GM20431 (cell line): ENCODE measurements around the gene B3GALT6.

Source experiments
- in situ Hi-C: fragments of 300-500 bp; cut with MseI, MboI; formaldehyde crosslinking; loops from one replicate; pipeline ENCODE4 v1.15.0; 2020; ENCODE audit warnings: low sequenced_read_pairs; ENCODE audit not compliant: unreplicated experiment

B3GALT6 gene

DNA sequence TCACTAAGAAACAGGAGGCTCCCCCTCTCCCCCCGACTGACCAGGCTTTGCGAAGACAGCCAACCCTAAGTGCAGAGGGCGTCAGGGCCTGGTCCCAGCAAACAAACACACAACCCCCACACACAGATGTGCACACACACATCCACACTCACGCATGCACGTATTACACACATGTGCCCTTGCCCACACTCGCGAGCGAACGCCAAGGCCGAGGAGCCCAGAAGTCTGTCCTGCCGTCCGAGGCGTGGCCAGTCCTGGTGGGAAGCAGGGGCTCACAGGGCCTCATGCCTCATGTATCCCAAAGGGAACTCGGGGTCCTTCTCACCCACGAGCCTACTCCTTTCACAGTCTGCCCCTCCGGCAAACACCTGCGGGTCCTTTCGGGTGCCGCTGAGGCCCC, 2.3 kb upstream of the B3GALT6 start:
- in situ Hi-C loops = no loop called here

DNA sequence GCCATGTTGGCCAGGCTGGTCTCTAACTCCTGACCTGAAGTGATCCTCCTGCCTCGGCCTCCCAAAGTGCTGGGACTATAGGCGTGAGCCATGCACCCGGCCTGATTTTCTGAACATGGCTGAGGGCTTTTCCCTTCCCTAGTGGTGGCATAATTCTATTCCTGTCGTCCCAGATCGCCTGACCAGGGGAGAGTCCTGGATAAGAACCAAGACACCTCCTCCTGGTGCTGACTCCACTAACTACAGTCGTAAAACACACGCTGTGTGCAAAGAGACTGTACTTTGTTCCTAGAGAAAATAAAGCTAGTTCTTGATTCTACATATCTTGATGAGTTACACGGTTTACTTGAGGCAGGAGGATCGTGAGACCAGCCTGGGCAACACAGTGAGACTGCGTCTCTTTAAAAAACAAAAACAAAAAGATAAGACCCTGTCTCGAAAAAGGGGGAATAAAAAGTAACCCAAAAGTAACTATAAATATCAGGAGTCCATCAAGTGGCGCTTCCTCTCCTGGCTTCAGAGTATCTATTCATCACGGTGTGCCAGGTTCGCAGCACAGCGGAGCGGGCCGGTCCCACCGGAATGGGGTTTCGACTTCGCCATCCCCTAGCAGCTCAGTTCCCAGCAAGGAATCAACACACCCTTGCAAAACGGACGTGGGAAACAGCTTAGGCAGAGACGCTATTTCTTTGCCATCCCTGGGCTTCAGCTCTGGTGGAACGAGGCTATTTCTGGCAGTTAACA, 1.2 kb upstream of the B3GALT6 start:
- in situ Hi-C loops = no loop called here

DNA sequence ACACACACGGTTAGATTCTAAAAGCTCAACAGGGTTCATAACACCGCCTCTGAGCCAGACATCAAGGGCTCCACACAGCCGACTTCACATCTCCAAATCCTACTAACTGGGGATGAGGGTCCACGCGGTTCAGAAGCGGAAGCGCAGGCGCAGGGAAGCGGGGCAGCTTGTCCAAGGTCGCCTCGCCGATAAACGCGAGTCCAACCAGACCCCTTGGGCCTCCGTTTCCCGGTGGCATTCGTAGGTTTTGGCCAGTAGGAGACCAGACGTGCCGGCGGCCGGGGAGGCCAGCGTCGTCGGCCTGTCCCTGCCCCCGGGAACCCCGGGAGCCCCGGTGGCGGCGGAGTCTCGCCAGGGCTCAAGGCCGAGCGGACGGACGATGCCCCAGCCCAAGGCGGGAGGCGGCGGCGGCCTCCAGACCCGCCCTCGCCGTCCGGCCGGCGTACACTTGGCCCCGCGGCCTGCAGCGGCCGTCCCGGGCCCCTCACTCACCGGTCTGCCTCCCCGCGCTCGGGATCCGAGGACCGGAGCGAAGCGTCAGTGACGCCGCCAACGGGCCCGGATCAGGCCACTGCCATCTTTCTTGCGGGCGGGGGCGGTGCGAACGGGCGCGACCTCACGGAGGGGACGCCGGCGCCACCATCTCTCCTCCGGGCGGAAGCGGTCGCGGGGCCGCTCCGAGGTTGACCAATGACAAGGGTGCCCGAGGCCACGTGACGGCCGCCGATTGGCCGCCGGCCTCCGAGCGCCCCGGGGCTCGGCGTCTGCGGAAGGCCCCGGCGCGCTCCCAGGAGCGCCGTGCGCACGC, 433 bp upstream of the B3GALT6 start, which contains the start of gene SDF4:
Gene SDF4, minus strand, starts transcription at position 602 of the 808 bp plus-strand sequence. CDS start 3,229 bp downstream, outside the sequence.
- in situ Hi-C loops = no loop called here

DNA sequence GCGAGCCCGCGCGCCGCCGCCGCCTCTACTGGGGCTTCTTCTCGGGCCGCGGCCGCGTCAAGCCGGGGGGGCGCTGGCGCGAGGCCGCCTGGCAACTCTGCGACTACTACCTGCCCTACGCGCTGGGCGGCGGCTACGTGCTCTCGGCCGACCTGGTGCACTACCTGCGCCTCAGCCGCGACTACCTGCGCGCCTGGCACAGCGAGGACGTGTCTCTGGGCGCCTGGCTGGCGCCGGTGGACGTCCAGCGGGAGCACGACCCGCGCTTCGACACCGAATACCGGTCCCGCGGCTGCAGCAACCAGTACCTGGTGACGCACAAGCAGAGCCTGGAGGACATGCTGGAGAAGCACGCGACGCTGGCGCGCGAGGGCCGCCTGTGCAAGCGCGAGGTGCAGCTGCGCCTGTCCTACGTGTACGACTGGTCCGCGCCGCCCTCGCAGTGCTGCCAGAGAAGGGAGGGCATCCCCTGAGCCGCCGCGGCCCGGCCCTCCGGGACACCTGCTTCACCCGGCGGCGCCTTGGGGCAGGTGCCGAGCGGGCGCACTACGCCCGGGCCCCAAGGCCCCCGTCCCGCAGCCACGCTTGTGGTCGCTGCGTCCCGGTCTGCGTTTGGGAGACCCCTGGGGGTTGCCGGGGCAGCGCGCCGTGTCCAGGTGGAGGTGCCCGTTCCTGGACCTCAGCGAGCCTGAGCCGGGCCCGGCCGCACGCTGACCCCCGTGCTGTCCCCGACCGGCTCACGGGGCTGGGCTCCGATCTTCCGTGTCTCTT, 944 bp downstream of the B3GALT6 start:
- in situ Hi-C loops = no loop called here

DNA sequence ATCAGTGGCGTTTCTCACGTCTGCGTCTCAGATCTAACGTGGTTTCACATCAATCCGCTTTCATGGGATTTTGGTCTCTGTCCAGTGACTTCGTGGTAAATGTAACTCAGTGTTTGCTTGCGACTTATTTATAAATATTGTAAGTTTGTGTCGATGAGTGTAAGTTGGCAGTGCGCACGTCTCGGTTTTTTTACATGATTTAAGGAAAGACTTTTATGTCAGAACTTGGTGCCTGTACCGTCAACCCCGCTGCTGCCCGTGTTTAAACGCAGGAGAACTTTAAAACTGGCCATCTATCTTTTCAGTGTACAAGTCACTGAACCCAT, 1.5 kb downstream of the B3GALT6 start:
- in situ Hi-C loops = no loop called here

DNA sequence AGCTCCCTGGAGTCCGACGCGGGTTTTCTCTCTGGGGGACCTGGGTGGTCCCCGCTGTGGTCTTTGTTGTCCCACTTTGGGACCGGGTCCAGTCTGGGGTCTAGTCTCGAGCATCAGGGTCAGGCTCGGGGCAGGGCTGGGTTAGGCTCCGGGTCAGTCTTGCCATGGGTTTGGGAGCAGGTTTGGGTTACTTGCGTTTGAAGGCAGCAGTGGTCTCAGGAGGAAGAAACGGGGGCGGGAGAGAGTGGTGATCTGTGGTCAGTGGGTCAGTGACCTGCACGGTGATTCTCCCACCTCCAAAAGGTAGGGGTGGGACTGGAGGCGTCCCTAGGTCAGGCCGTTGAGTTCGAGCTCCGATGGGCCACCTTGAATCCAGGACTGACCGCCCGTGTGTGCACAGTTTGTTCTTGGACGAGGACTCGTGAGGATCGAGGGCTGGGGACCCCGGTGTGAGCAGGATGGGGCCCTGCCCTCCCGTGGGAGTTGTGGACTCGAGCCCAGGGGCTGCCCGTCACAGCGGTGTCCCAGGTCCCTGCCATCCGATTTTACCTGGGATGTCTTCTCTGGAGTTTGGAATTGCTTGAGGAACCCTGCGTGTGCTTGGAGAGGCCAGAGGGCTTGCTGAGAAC, 2.3 kb downstream of the B3GALT6 start:
- in situ Hi-C loops = no loop called here

DNA sequence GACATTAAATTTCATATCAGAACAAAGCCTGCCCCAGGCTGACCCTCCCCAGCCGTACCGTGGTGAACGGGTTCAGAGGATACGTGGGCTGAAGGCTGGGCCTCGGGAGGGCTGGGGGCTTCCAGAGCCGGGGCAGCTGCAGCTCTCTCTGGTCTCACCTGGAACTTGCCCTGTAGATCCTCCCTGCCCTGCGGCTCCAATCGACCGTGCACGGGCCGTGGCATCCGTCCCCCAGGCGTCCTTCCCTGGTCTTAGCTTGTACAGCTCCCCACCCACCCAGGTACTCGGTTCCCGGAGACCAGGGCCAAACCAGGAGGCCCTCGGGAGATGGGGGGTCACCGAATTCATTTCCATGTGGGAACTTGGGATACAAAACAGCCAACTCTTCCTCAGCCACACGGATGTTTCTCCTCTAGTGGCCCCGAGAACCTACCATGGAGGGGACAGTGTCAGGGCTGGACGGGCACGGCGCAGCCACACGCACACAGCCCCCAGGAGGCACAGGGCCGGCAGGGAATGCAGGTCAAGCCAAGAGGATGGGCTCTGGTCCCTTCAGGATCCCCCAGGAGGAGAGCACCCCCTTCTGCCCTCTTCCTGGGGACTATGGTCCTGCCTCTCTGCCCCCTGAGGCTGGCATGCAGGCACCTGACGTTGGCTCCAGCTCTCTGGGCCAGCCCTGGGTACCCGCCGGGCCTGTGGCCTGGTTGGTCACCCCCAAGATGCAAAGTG, 3.1 kb downstream of the B3GALT6 start:
- in situ Hi-C loops = no loop called here

DNA sequence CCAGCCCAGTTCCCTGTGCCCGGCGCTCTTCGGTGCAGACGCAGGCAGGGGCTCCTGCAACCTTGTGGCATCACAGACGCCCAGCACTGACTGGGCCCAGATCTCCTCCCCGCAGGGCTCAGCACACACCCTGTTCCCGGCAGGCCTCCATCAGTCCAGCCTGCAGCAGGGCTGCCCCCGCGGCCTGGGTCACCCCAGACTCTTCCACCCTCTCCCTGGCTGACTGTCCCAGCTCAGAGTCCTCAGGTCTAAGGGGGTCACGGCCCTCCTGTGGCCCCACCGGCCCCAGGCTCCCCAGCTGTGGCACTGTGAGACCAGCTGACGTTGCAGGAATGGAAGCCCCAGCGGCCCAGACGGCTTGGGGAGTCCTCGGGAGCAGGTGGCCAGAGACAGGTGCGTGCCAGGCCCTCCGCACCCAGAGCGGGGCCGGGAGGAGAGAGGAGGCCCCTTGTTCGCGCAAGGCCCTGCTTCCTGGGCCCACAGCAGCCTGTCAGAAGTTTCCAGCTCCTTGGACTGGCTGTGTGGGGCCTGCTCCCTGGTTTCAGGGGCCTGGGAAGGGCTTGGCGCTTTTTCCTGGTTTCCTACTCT, 4.2 kb downstream of the B3GALT6 start:
- in situ Hi-C loops = no loop called here

DNA sequence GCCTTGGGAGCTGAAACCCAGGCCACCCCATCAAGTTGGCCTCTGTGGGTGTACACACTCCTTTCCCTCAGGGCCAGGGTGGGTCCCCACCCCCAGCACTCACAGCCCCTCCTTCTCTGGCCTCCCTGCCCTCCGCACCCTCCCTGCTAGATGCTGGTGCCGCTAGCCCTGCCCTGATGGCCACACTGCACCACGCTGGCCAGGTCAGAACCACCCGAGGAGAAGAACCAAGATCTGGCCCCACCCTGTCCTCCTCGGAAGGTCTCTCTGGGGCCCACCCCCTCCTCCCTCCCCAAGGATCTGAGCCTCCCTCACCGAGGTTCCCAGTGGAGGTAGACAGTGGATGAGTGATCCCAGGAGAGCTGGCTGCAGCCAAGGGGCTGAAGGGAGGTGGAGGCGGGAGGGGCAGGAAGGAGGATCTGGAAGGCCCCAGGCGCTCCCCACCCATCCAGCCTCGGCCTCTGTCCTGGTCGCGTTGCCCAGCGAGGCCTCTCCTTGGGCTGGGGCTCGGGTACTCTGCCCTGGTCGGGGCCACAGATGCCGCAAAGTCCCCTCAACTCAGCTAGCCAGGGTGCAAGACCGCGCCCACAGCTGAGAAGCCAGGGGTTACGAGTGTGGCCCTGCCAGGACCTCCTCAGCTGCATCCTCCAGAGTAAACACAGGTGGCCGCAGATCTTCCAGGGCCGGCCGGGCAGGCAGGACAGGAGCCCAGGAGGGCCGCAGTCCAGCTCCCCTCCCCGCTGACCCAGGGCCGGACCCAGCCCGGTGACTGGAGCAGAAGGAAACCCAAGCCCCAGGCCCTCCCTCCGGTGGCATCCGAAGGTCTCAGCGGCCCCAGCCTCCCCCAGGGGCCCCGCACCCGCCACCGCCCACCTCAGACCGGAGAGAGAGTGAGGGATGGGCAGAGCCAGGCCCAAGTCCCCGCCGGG, 5.2 kb downstream of the B3GALT6 start:
- in situ Hi-C loops = no loop called here

DNA sequence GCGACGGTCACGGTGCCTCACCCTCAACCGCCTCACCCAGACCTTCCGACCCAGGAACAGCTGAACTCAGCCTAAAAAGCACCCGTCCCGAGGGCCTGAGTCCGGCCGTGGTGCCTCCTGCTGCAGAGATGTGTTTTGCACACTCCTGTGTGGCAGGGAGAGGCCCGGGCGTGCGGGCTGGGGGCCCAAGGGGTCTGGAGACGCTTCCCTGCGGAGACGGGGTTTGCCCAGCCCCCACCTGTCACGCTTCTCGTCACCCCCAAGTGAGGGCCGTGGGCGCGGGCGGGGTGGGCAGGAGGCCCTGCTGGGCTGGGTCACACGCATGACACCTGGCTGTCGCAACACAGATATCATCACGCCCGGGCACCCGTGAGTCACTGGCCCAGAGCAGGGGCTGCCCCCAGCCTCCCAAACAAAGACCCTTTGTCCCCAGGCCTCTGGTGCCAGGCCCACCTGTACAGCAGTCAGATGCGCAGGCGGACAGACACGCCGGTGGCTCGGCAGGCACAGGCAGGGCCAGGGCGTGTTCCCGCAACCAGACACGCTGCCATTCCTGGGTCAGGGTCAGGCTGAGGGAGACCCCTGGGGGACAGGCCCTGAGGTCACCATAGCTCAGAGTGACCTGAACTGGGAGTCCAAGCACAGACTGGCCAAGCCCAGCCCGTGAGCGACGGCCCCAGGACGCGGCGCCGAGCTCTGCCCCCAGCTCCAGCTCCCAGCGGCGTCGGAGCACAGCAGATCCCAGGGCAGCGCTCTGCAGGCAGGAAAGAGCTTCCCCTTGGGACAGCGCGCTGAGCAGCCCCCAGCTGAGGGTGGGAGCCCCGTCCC, 6.1 kb downstream of the B3GALT6 start:
- in situ Hi-C loops = no loop called here

DNA sequence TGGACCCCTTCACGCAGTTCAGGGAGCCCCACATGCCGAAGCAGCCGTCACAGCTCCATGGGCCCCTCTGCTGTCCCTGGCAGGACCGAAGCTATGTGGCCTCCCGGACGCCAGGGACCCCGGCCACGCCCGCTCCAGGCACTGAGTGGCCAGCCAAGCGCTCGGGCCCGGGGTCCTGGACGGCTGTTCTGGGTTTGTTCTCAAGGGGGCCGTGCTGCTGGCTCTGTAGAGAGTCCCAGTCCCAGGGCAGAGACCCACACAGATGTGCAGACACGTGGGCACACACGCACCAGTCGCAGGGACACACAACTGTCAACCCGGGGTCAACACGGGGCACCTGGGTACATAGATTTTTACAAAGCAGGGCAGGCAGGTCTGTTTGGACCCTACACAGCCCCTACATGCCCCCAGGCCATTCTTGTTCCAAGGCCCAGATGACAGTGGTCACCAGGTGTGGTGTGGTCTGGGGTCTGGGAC, 6.7 kb downstream of the B3GALT6 start:
- in situ Hi-C loops = no loop called here

DNA sequence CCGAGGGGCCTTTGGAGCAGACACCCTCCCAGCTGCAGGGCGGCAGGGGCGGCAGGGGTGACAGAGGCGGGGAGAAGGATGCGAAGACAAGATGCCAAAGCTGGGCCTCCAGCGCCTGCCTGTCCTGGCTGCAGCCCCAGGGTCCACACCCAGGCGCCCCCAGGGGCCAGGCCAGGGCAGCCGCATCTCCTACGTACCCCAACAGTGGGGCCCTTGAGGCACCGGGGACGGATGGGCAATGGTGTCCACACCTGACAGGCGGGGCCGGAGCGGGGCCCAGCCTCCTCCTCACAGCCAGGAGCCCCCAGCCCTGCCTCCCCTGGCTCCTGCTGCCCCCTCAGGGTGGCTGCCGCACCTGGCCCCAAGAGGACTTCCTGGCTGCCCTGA, 7.2 kb downstream of the B3GALT6 start:
- in situ Hi-C loops = no loop called here

DNA sequence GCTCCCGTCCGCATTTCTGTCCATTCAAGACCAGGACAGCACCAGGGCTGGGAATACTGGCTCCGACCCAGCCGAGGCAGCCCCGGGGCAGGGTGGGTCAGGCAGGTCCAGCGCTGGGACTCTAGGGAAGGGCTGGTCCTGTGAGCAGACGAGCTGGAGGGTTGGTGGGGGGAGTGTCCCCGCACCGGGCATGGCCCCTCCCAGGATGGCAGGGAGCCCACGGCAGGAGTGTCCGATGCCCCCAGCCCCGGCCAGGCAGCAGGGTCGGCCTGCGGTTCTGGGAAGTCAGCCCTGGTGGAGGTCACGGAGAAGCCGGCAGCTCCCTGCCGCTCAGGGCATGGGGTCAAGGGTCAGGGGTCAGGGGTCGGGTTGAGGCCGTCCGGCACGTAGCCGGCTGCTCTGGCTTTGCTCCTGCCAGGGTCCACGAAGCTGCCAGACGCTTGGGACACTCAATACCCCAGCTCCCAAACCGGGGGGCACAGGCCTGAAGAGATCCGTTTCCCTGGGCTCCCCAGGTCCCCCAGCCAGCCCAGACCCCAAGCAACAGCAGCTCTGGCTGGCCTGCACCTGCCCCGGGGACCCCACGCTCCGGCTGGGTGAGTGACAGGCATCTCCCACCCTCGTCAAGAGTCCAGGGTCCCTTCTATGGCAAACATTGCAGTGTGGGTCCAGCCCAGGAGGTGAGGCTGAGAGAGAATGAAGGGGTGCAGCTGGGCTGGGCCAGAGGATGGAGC, 7.7 kb downstream of the B3GALT6 start:
- in situ Hi-C loops = no loop called here

DNA sequence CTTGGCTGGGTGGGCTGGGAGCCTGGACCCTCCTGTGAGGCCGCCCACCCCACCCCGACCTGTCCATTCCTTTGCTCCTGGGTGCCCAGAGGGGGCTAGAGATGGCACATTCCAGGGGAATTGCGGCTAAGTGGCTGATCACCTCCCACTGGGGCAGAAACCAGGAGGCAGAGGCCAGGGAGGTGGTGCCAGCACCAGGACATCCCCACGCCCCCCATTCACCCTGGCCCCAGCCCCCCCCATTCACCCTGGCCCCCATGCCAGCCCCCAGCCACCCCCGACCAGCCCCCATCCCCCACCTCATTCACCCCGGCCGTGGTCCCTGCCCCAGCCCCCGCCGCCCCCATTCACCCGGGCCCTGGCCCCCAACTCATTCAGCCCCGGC, 8.3 kb downstream of the B3GALT6 start:
- in situ Hi-C loops = no loop called here

DNA sequence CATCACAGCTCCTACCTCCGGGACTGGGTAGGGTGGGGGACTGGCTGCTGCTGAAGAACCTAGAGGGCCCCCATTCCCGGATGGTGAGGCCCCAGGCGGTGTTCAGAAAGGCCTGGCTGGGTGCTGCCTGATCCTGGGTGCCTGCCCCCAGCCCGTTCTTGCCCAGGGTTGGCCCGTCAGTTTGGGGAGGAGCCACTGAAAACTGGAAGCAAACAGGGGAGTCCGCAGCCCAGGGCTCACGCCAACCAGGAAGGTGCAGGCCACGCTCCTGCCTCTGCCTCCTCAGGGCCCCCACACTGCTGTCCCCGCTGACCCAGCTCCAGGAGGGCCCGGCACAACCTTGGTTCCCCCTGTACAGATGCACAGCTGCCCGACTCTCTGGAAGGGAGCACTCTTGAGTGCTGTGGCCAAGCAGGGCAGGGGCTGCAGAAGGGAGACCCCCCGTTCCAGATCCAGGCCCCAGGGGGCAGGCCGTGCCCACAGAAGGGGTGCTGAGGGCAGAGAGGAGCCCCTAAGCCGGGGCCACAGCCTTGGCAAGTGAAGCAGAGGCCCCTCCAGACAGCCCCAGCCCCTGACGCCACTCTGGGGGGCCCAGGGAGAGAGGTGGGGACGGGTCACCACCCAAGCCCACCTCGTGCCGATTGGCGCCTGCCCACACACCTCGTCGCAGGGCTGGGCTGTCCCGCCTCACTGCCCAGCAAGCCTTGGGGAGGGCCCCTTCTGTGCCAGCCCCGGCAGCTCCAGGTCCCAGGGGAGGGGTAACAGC, 9.0 kb downstream of the B3GALT6 start:
- in situ Hi-C loops = no loop called here

DNA sequence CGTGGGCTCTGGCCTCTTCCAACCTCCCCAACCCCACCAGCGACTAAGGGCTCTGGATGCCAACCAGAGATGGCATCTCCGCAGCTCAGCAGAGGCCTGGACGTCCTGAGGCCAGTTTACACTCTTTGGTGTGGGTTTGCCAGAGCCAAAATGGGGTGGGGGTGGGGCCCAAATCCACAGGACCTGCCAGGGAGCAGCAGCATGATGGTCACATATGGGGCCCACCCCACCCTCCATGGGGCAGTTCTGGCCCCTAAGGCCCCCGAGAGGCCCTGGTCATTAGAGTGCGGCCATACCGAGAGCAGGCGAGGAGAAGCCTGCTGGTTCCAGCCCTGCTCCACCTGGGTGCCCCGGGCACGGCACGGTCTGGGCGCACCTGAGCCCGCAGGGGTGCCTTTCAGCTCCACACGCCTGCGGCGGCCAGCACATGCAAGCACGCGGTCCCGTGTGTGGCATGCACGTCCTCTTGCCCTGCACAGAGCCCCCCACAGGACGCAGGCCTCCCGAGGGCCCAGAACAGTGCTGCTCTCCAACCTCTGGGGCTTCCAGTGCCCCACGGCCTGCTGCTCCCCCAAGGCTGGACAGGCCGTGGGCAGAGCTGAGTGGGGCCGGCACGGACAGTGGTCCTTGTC, 9.7 kb downstream of the B3GALT6 start:
- in situ Hi-C loops = no loop called here
